ENCODE measurements around the gene APBA2. TPM values are rescaled to one million over a fixed set of nuclear protein-coding genes. Genes with fewer than 3 reads are reported as not detected.

The APBA2 gene
- total and polyA plus RNA-seq, 10 donors, result 5.8 to 33.8 (median 18.3) TPM

- TF ChIP-seq, protein P1, sequence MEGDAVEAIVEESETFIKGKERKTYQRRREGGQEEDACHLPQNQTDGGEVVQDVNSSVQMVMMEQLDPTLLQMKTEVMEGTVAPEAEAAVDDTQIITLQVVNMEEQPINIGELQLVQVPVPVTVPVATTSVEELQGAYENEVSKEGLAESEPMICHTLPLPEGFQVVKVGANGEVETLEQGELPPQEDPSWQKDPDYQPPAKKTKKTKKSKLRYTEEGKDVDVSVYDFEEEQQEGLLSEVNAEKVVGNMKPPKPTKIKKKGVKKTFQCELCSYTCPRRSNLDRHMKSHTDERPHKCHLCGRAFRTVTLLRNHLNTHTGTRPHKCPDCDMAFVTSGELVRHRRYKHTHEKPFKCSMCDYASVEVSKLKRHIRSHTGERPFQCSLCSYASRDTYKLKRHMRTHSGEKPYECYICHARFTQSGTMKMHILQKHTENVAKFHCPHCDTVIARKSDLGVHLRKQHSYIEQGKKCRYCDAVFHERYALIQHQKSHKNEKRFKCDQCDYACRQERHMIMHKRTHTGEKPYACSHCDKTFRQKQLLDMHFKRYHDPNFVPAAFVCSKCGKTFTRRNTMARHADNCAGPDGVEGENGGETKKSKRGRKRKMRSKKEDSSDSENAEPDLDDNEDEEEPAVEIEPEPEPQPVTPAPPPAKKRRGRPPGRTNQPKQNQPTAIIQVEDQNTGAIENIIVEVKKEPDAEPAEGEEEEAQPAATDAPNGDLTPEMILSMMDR (IDR thresholded peaks at IDR 0.05 in 8 of 11, conservative IDR thresholded peaks at IDR 0.05 in 3 of 11), result no peak
- TF ChIP-seq POLR2AphosphoS5 (IDR thresholded peaks at IDR 0.05), result no peak
- TF ChIP-seq POLR2A (IDR thresholded peaks at IDR 0.05), result no peak
- Histone ChIP-seq H3K27me3 (replicated peaks in 1 of 7) (peaks cover 0 to 20% (median 0%) of the 10 kb centered on the region in 7 donors), H3K9me3 (no peaks in the 10 kb centered on the region), H3K36me3 (no peaks in the 10 kb centered on the region), H3K4me1 (peaks cover 0 to 27% (median 0%) of the 10 kb centered on the region in 6 donors), H3K4me3 (peak overlapping the region in 5 of 8 donors; percentile 6 to 61 (median 13)), H3K27ac (peak overlapping the region in 4 of 8 donors; percentile 27 to 82 (median 63))
- DNase-seq, result peak; percentile 72
- WGBS, 5 donors, result 70 to 84% (median 79%) methylated on average over 13 of the region's 13 CpGs
- intact Hi-C loops (cut with DNase I; ENCODE audit: low total_unique reads), result no loop called here
Measured at GRCh38 chr15:28919679-28920655, 34.2 kb downstream of the APBA2 start.

DNA sequence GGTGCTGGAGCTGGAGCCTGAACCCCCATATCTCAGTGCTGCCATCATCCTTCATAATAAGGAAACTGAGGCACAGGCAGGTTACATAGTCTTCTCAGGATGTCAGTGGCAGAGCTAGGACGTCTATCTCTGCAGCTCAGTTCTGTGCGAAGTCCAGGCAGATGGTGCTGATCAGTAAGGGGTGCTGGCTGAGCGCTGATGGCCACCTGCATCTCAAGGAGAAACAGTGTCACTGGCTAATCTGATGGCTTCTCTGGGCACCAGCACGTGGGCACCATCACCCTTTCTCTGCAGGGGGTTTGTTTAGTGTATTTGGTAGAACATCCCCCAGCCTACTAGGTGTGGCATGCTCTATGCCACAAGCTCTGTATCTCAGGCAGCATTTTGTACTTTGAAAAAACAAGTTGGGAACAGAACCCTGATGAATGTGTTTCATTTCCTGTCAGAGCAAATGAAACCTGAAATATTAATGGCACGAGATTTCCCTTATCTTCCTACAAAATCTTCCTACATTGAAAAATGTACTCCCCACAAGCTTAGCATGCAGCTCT is 35.1 kb downstream of the APBA2 start:
- DNase-seq, result peak; percentile 41

GRCh38 chr15:28921336-28921735 is 35.6 kb downstream of the APBA2 start:
- no peaks in the 10 kb centered on the region for H3K9me3 ChIP-seq
- WGBS, 5 donors, result 67 to 79% (median 70%) methylated on average over 10 of the region's 10 CpGs
- peaks cover 0 to 20% (median 0%) of the 10 kb centered on the region in 7 donors for H3K27me3 ChIP-seq (replicated peaks in 1 of 7)
- H3K4me1 ChIP-seq, result peaks cover 0 to 27% (median 0%) of the 10 kb centered on the region in 6 donors
- no peaks in the 10 kb centered on the region for H3K36me3 ChIP-seq
- H3K27ac ChIP-seq, result peak overlapping the region in 3 of 8 donors; percentile 59 to 82 (median 67)
- H3K4me3 ChIP-seq, result peak overlapping the region in 1 of 8 donors; percentile 61
- DNase-seq, result peak; percentile 55
- TF ChIP-seq POLR2A (IDR thresholded peaks at IDR 0.05) (no peak), POLR2AphosphoS5 (IDR thresholded peaks at IDR 0.05) (peak in 1 of 3 donors; percentile 22)
- intact Hi-C loops (cut with DNase I; ENCODE audit: low total_unique reads), result no loop called here

More for the DNA sequence above, 35.1 kb downstream of the APBA2 start:
- Histone ChIP-seq H3K27me3 (replicated peaks in 1 of 7) (peaks cover 0 to 20% (median 0%) of the 10 kb centered on the region in 7 donors), H3K27ac (peak overlapping the region in 3 of 8 donors; percentile 59 to 82 (median 67)), H3K9me3 (no peaks in the 10 kb centered on the region), H3K36me3 (no peaks in the 10 kb centered on the region), H3K4me3 (peak overlapping the region in 1 of 8 donors; percentile 61), H3K4me1 (peaks cover 0 to 27% (median 0%) of the 10 kb centered on the region in 6 donors)
- WGBS, 5 donors, result 33 to 63% (median 62%) methylated on average over 4 to 5 of the region's 5 CpGs
- TF ChIP-seq POLR2AphosphoS5 (IDR thresholded peaks at IDR 0.05) (no peak), POLR2A (IDR thresholded peaks at IDR 0.05) (no peak)
- intact Hi-C loops (cut with DNase I; ENCODE audit: low total_unique reads), result no loop called here

DNA sequence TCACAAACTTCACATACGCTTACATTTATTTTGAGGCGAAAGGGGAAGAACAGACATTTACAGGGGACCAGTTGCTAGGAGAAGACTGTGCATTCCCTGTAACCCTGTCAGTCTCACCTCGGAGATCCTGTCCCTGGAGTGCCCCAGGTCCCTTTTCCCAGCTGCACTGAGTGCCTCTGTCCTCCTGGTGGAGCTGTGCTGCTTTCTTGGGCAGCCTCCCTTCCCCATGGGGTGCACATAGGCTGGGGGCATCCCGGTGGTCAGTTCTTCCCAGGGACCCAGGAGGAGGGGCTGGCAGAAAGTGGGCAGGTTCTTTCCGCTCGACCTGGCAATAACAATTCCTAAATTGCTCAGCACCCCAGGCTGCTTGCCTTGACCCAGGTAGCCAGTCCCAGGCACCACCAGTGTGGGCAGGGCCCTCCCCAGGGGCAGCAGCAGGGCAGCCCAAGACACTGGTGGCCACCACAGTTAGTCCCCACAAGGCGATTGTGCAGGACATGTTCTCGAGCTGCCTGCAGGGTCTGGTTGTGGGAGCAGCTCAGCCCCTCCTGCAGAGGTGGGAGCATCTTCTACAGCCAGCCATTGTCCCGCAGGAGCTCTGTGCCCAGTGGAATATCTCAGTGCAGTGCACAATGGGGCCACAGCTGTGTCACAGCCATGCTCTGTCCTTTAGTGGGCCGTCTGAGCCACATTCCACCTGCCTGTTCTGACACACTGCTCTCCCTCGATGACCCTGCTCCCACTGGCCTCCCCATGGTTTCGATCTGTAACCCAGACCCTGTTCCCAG is 36.3 kb downstream of the APBA2 start:
- WGBS, 5 donors, result 80 to 85% (median 83%) methylated on average over 8 to 12 of the region's 12 CpGs
- intact Hi-C loops (cut with DNase I; ENCODE audit: low total_unique reads), result no loop called here
- Histone ChIP-seq H3K4me3 (peak overlapping the region in 1 of 8 donors; percentile 61), H3K4me1 (peaks cover 0 to 27% (median 0%) of the 10 kb centered on the region in 6 donors), H3K27me3 (replicated peaks in 1 of 7) (peaks cover 0 to 20% (median 0%) of the 10 kb centered on the region in 7 donors), H3K27ac (peak overlapping the region in 3 of 8 donors; percentile 59 to 82 (median 67)), H3K36me3 (no peaks in the 10 kb centered on the region), H3K9me3 (no peaks in the 10 kb centered on the region)
- TF ChIP-seq POLR2AphosphoS5 (IDR thresholded peaks at IDR 0.05) (no peak), POLR2A (IDR thresholded peaks at IDR 0.05) (no peak)
- TF ChIP-seq, protein P1 (IDR thresholded peaks at IDR 0.05 in 8 of 11, conservative IDR thresholded peaks at IDR 0.05 in 3 of 11), result no peak
- peak; percentile 67 for DNase-seq
